GM12891 (cell line): ENCODE data around the gene ADPGK.
A peak's percentile ranks its signal among the peaks of the same experiment; 100 is the strongest.

Experiments
- DNase-seq: peaks from one replicate; pipeline ENCODE4 v3.0.0; 2011; ENCODE audit warnings: low spot score; ENCODE audit not compliant: insufficient read length
- FAIRE-seq: peaks from 2 replicates; lab custom pipeline; 2011; peaks lifted over from hg19 to GRCh38; lab: Jason Lieb, UNC
- PAX5 ChIP-seq: IDR thresholded peaks from 2 replicates; pipeline ENCODE4 v1.6.1; 2011; ENCODE audit warnings: low read length, moderate library complexity, mild to moderate bottlenecking; ENCODE audit not compliant: insufficient read depth, severe bottlenecking
- POLR2A ChIP-seq: IDR thresholded peaks from 2 replicates; pipeline ENCODE4 v1.6.1; 2011; ENCODE audit warnings: low read depth, low read length, control low read depth
- POLR2AphosphoS5 ChIP-seq: IDR thresholded peaks from 2 replicates; pipeline ENCODE4 v1.6.1; 2011; ENCODE audit warnings: low read depth, low read length, control low read depth
- POU2F2 ChIP-seq: IDR thresholded peaks from 2 replicates; pipeline ENCODE4 v1.6.1; 2011; ENCODE audit warnings: low read depth, mild to moderate bottlenecking, control low read depth, low read length, moderate library complexity
- SPI1 ChIP-seq: IDR thresholded peaks from 2 replicates; pipeline ENCODE4 v1.6.1; 2011; ENCODE audit warnings: low read depth, low read length, control low read depth
- TAF1 ChIP-seq: IDR thresholded peaks from 2 replicates; pipeline ENCODE4 v1.6.1; 2011; ENCODE audit warnings: low read depth, low read length, control low read depth

The ADPGK gene

GRCh38 chr15:72803006-72803405 lies 19.4 kb upstream of the ADPGK start:
- FAIRE-seq (no peak), DNase-seq (no peak)
- TF ChIP-seq PAX5 (no peak), TAF1 (no peak), POU2F2 (no peak), POLR2A (no peak), POLR2AphosphoS5 (no peak), SPI1 (no peak)

DNA sequence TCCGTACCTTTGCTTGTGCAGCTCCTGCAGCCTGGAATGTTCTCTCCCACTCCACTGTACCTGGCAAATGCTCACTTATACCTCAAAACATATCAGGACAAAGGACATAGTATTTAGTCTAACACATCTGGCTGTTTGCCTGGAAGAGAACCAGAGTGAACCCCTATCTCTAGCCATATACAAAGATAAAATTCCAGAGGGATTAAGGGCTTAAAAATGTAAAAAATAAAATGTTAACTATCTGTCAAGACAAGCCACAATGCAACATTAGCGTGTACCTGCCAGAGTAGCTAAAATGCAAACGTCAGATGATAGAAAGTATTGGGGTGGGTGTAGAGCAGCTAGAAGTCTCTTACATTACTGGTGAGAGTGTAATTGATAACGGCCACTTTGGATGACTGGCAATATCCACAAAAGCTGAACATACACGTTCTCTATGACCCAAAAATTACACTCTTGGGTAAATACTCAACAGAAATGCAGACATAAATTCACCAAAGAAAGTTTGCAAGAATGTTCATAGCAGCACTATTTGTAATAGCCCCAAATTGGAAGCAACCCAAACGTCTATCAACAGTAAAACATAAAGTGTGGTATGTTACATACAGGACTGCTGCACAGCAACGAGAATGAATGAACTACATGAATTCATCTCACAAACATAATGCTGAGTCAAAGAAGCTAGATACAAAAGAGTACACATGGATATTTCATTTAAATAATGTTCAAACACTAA lies 18.2 kb upstream of the ADPGK start:
- TF ChIP-seq TAF1, result no peak
- TF ChIP-seq POLR2A, result no peak
- no peak for TF ChIP-seq POU2F2
- TF ChIP-seq POLR2AphosphoS5, result no peak
- no peak for TF ChIP-seq SPI1
- no peak for TF ChIP-seq PAX5
- DNase-seq, result no peak
- FAIRE-seq, result no peak

DNA sequence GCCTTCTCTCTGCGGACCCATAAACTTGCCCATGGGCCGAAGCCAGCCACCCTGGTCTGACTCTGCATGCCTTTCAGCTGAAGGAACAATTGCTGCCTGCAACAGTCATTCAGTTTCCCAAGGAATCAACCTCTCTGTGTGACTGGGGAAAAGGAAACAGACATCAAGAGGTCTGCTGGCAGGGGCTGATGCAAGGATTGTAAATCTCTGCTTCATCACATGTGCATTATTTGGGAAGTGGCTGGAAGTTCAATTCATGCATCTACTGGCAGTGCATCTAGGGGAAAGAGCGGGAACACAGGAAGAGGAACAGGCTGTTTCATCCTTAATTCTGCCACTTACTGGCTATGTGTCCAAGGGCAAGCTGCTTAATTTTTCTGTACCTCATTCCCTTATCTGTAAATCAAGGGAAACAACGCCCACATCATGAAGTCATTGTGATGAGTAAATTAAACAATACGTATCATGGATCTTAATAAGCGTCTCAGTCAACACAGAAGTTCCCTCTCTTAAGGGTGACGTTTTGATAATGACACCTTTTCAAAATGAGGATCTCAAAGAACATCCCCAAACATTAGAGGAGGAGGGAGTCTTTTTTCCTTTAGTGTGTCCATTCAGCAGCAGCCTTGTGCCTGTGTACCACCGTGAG lies 17.4 kb upstream of the ADPGK start:
- DNase-seq (no peak), FAIRE-seq (no peak)
- TF ChIP-seq TAF1 (no peak), SPI1 (no peak), PAX5 (no peak), POLR2A (no peak), POU2F2 (no peak), POLR2AphosphoS5 (no peak)

DNA sequence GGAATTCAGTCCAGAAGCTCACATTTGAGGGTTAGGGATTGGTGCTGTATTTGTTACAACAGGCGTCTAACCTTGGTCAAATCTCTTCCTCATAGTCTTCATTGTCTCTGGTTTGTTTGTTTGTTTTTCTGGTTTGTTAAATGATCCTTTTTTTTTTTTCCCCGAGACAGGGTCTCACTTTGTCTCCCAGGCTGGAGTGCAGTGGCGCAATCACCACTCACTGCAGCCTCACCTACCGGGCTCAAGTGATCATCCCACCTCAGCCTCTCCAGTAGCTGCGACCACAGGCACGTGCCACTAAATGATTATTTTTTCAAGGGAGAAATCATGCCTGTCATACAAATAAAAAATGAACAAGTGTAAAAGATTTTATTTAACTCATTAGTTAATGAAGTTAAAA lies 14.3 kb upstream of the ADPGK start:
- DNase-seq (no peak), FAIRE-seq (no peak)
- TF ChIP-seq POU2F2, result no peak
- TF ChIP-seq POLR2A, result no peak
- no peak for TF ChIP-seq POLR2AphosphoS5
- TF ChIP-seq SPI1, result no peak
- TF ChIP-seq TAF1, result no peak
- no peak for TF ChIP-seq PAX5

DNA sequence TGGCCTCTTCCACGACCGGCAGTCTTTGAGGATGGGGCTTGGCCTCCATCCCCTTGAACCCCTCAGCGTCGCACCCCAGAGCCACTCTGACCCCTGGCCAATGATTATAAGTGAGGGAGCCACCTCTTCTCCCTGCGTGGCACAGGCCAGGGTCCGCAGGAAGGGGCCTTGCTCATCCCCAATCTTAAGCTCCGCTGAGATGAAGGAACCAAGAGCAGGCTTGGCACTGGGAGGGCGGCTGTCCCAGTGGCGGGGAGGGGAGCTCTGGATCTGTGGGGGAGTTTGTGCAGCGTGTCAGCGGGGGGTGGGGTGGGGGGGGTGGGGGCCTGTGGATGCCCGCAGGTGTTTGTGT lies 13.8 kb upstream of the ADPGK start:
- FAIRE-seq (no peak), DNase-seq (no peak)
- TF ChIP-seq TAF1 (no peak), POU2F2 (no peak), POLR2A (no peak), POLR2AphosphoS5 (no peak), SPI1 (no peak), PAX5 (no peak)

- TF ChIP-seq PAX5 (no peak), POLR2A (no peak), POLR2AphosphoS5 (no peak), SPI1 (no peak), TAF1 (no peak), POU2F2 (no peak)
- peak; percentile 9 for FAIRE-seq
- peak; percentile 70 for DNase-seq
These were observed 13.2 kb upstream of the ADPGK start for GRCh38 chr15:72796515-72797337.

DNA sequence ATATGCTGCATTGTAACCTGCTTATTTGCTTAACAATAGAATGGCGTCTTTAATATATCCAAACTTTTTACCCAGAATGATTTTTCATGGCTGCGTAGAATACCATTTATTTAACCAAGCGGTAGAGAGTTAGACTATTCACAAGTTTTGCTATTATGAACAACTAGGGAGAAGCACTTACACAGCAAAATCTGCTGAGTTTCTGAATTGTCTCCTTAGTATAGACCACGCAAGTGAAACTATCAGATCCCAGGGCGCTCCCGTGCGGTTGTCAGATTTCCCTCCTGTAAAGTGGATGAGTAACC lies 12.6 kb upstream of the ADPGK start:
- DNase-seq (no peak), FAIRE-seq (no peak)
- TF ChIP-seq TAF1 (no peak), POU2F2 (no peak)

DNA sequence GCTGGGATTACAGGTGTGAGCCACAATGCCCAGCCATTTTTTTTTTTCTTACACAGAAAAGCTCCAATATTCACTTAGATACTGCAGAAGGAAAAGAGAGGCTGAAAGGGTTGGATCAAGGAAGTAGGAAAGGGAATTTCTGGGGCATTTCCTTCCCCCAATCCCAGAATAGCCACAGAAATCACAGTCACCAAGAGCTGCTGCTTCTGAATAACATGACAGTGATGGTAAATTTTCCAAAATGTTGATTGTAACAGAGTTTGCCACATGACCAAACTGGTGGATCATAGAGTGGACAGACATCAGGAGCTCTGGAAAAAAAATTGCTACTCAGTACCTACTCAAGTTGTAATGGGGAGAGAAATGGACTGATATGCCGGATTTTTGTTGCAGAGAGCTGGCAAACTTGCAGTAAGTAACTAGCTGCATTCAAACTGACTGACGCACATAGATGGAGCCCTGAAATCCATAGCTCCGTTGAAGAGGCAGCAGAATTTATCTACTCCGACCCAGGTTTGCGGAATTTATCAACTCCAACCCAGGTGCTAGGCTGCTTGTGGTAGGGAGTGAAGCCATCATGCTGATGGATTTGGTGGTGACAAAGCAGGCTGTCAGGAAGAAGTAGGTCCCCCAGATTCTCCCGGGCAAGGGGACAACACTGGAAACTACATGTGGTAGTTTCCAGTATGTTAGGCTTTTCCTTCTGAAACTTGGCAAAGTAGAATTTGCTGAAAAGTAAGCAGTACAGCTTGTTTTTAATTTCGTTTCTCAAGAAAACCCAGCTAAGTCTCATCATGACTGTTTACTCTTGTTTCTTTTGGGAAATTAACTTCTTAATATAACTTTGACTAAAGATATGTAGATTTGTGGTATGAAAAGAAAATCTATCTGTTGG lies 10.5 kb upstream of the ADPGK start:
- TF ChIP-seq PAX5, result no peak
- no peak for TF ChIP-seq SPI1

GRCh38 chr15:72792431-72792830 lies 8.9 kb upstream of the ADPGK start:
- DNase-seq (no peak), FAIRE-seq (no peak)
- TF ChIP-seq PAX5 (no peak), TAF1 (no peak), SPI1 (no peak), POU2F2 (no peak), POLR2A (no peak), POLR2AphosphoS5 (no peak)

More for the DNA sequence above, 10.5 kb upstream of the ADPGK start:
- FAIRE-seq (no peak), DNase-seq (no peak)
